WTC11 (cell line): ENCODE measurements around the gene HIVEP2. TPM values are rescaled to one million over a fixed set of nuclear protein-coding genes. Genes with fewer than 3 reads are reported as not detected.

Experiments
- ATAC-seq: fragments of 200-7000 bp; cut with Tn5 transposase; 2 replicates; pipeline ENCODE4 v1.10.0; 2021; ENCODE audit warnings: mild to moderate bottlenecking, moderate library complexity
- CTCF ChIA-PET: fragments of 300-600 bp; sonication (Branson Sonifier 250); formaldehyde crosslinking; loops from one replicate; lab custom pipeline; 2021; ENCODE audit warnings: antibody characterized with exemption; lab: Charles Lee
- POLR2A ChIA-PET: fragments of 350-600 bp; sonication (Branson Sonifier 250); formaldehyde crosslinking; loops from one replicate; lab custom pipeline; 2021; ENCODE audit warnings: antibody characterized with exemption; lab: Charles Lee
- DNase-seq: peaks from one replicate; pipeline ENCODE4 v3.0.0; 2021; ENCODE audit warnings: low spot score
- H3K27ac Mint-ChIP-seq: 2 replicates; pipeline ENCODE4 v1.8.0; 2021; ENCODE audit warnings: mixed read lengths
- H3K27me3 Mint-ChIP-seq: 2 replicates; pipeline ENCODE4 v1.8.0; 2021; ENCODE audit warnings: low read depth, mild to moderate bottlenecking, moderate library complexity, mixed read lengths
- H3K36me3 Mint-ChIP-seq: 2 replicates; pipeline ENCODE4 v1.8.0; 2021; ENCODE audit warnings: mixed read lengths
- H3K4me1 Mint-ChIP-seq: 2 replicates; pipeline ENCODE4 v1.8.0; 2022; ENCODE audit warnings: mixed read lengths
- H3K4me3 Mint-ChIP-seq: 2 replicates; pipeline ENCODE4 v1.8.0; 2021; ENCODE audit warnings: mild to moderate bottlenecking, moderate library complexity, mixed read lengths
- H3K9me3 Mint-ChIP-seq: 2 replicates; pipeline ENCODE4 v1.8.0; 2021; ENCODE audit warnings: mixed read lengths
- CREB1 ChIP-seq: sonication (generic); formaldehyde crosslinking; IDR thresholded peaks from 2 replicates; pipeline ENCODE4 v1.8.0; 2023; ENCODE audit warnings: mild to moderate bottlenecking, missing genetic modification reagents
- EMX1 ChIP-seq: fragments of 250-450 bp; sonication (Bioruptor Pico); IDR thresholded peaks from 2 replicates; pipeline ENCODE4 v1.8.0; 2021; ENCODE audit warnings: mild to moderate bottlenecking
- ETV6 ChIP-seq: sonication (generic); formaldehyde crosslinking; IDR thresholded peaks from 2 replicates; pipeline ENCODE4 v1.8.1; 2022; ENCODE audit warnings: mild to moderate bottlenecking, missing genetic modification reagents
- FOXK1 ChIP-seq: sonication (generic); formaldehyde crosslinking; IDR thresholded peaks from 2 replicates; pipeline ENCODE4 v1.8.0; 2022; ENCODE audit warnings: mild to moderate bottlenecking, moderate library complexity, missing genetic modification reagents
- FOXP1 ChIP-seq: sonication (generic); formaldehyde crosslinking; IDR thresholded peaks from 2 replicates; pipeline ENCODE4 v1.8.0; 2022; ENCODE audit warnings: missing genetic modification reagents, mild to moderate bottlenecking, moderate library complexity, borderline replicate concordance
- GRHL2 ChIP-seq: fragments of 250-450 bp; sonication (Bioruptor Pico); IDR thresholded peaks from 2 replicates; pipeline ENCODE4 v1.8.0; 2022; ENCODE audit warnings: mild to moderate bottlenecking, moderate library complexity; ENCODE audit not compliant: insufficient replicate concordance, severe bottlenecking
- IRF2 ChIP-seq: sonication (generic); formaldehyde crosslinking; IDR thresholded peaks from 2 replicates; pipeline ENCODE4 v1.8.0; 2022; ENCODE audit warnings: low read depth, missing genetic modification reagents, borderline replicate concordance
- MYBL2 ChIP-seq: sonication (generic); formaldehyde crosslinking; IDR thresholded peaks from 2 replicates; pipeline ENCODE4 v1.8.1; 2023; ENCODE audit warnings: mild to moderate bottlenecking, moderate library complexity, missing genetic modification reagents
- NR3C1 ChIP-seq: sonication (generic); formaldehyde crosslinking; conservative IDR thresholded peaks from 2 replicates; pipeline ENCODE4 v1.8.1; 2023; ENCODE audit warnings: low read depth, mild to moderate bottlenecking, missing genetic modification reagents
- PRRX2 ChIP-seq: fragments of 250-450 bp; sonication (Bioruptor Pico); IDR thresholded peaks from 2 replicates; pipeline ENCODE4 v1.8.0; 2021; ENCODE audit warnings: mild to moderate bottlenecking
- RORB ChIP-seq: fragments of 250-450 bp; sonication (Bioruptor Pico); IDR thresholded peaks from 2 replicates; pipeline ENCODE4 v1.9.0; 2021; ENCODE audit warnings: mild to moderate bottlenecking
- TCF7 ChIP-seq: sonication (generic); formaldehyde crosslinking; IDR thresholded peaks from 2 replicates; pipeline ENCODE4 v1.8.0; 2022; ENCODE audit warnings: mild to moderate bottlenecking, low read depth, missing genetic modification reagents, moderate library complexity
- TEAD1 ChIP-seq: sonication (generic); formaldehyde crosslinking; IDR thresholded peaks from 2 replicates; pipeline ENCODE4 v1.8.0; 2022; ENCODE audit warnings: mild to moderate bottlenecking, missing genetic modification reagents
- TP53 ChIP-seq: sonication (generic); formaldehyde crosslinking; IDR thresholded peaks from 2 replicates; pipeline ENCODE4 v1.8.1; 2023; ENCODE audit warnings: mild to moderate bottlenecking, missing genetic modification reagents
- ZNF219 ChIP-seq: sonication (generic); formaldehyde crosslinking; IDR thresholded peaks from 2 replicates; pipeline ENCODE4 v1.8.0; 2023; ENCODE audit warnings: missing genetic modification reagents, mild to moderate bottlenecking, borderline replicate concordance
- ZNF232 ChIP-seq: sonication (generic); formaldehyde crosslinking; IDR thresholded peaks from 2 replicates; pipeline ENCODE4 v1.8.0; 2022; ENCODE audit warnings: mild to moderate bottlenecking, missing genetic modification reagents
- total RNA-seq: library from RNA; stranded (reverse); gene quantifications from 3 replicates; pipeline ENCODE4 v1.2.3, GENCODE V29; 2021
- TF ChIP-seq, protein P1 (sequence below): fragments of 250-450 bp; sonication (Bioruptor Pico); IDR thresholded peaks from 2 replicates; pipeline ENCODE4 v1.9.0; 2021; ENCODE audit warnings: mild to moderate bottlenecking
- TF ChIP-seq, protein P2 (sequence below): sonication (generic); formaldehyde crosslinking; IDR thresholded peaks from 2 replicates; pipeline ENCODE4 v1.8.1; 2023; ENCODE audit warnings: mild to moderate bottlenecking, missing genetic modification reagents
- TF ChIP-seq, protein P3 (sequence below): sonication (generic); formaldehyde crosslinking; IDR thresholded peaks from 2 replicates; pipeline ENCODE4 v1.8.1; 2022; ENCODE audit warnings: low read depth, mild to moderate bottlenecking, moderate library complexity, missing genetic modification reagents, borderline replicate concordance
- TF ChIP-seq, protein P4 (sequence below): sonication (generic); formaldehyde crosslinking; IDR thresholded peaks from 2 replicates; pipeline ENCODE4 v1.8.0; 2022; ENCODE audit warnings: missing genetic modification reagents
- TF ChIP-seq, protein P5 (sequence below): fragments of 250-450 bp; sonication (Bioruptor Pico); IDR thresholded peaks from 2 replicates; pipeline ENCODE4 v1.8.0; 2021; ENCODE audit warnings: mild to moderate bottlenecking

Gene HIVEP2
- total RNA-seq, 1 experiment from 2014 or later, result 11.5 TPM

DNA sequence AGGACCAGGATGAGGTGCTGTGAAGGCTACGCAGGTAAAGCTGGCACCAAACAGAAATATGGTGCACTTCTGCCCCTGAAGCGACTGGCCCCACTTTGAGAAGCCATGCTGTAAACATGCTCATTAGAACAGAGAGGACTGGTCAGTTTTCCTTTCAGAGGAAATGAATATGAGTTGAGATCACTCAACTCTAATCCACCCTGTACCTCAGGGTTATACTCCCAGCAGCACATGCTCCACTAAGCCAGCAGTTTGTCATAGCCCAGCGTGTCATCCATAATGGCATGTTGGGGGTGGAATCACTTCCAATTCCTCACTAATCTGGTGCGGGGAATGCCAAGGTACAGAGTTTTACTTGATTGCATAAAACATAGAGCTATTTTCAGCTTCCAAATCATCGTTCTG, 98.1 kb downstream of the HIVEP2 start (continued):
- TF ChIP-seq, protein P1, sequence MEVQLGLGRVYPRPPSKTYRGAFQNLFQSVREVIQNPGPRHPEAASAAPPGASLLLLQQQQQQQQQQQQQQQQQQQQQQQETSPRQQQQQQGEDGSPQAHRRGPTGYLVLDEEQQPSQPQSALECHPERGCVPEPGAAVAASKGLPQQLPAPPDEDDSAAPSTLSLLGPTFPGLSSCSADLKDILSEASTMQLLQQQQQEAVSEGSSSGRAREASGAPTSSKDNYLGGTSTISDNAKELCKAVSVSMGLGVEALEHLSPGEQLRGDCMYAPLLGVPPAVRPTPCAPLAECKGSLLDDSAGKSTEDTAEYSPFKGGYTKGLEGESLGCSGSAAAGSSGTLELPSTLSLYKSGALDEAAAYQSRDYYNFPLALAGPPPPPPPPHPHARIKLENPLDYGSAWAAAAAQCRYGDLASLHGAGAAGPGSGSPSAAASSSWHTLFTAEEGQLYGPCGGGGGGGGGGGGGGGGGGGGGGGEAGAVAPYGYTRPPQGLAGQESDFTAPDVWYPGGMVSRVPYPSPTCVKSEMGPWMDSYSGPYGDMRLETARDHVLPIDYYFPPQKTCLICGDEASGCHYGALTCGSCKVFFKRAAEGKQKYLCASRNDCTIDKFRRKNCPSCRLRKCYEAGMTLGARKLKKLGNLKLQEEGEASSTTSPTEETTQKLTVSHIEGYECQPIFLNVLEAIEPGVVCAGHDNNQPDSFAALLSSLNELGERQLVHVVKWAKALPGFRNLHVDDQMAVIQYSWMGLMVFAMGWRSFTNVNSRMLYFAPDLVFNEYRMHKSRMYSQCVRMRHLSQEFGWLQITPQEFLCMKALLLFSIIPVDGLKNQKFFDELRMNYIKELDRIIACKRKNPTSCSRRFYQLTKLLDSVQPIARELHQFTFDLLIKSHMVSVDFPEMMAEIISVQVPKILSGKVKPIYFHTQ (CRISPR knock-in tag), result no peak
- TF ChIP-seq PRRX2 (CRISPR knock-in tag), result no peak
- TF ChIP-seq FOXK1 (CRISPR knock-in tag), result no peak
- TF ChIP-seq, protein P2, sequence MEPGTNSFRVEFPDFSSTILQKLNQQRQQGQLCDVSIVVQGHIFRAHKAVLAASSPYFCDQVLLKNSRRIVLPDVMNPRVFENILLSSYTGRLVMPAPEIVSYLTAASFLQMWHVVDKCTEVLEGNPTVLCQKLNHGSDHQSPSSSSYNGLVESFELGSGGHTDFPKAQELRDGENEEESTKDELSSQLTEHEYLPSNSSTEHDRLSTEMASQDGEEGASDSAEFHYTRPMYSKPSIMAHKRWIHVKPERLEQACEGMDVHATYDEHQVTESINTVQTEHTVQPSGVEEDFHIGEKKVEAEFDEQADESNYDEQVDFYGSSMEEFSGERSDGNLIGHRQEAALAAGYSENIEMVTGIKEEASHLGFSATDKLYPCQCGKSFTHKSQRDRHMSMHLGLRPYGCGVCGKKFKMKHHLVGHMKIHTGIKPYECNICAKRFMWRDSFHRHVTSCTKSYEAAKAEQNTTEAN (CRISPR knock-in tag), result no peak
- TF ChIP-seq ZNF219, result no peak
- no peak for TF ChIP-seq FOXP1 (CRISPR knock-in tag)
- no peak for TF ChIP-seq CREB1 (CRISPR knock-in tag)
- no peak for TF ChIP-seq EMX1 (CRISPR knock-in tag)

DNA sequence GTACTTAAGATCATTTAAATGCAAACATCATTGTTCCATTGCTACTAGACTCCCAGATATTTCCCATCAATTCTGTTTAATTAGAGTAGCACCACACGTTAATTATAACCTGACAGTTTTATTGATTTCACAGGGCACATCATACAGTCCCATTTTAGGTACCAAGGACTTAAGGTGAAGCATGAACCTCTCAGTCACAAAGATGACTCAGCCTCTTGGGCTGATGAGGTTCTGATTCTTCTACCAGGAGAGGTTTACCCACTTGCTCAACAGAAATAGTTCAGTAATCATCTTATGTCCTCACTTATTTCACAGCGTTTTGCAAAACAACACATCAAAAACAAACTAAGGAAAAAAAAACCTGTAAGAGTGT, 98.5 kb downstream of the HIVEP2 start:
- POLR2A ChIA-PET, result no interaction called here
- no peaks in the 10 kb centered on the region for H3K9me3 Mint-ChIP-seq
- peaks cover 70% of the 10 kb centered on the region for H3K4me1 Mint-ChIP-seq
- H3K27me3 Mint-ChIP-seq, result no peaks in the 10 kb centered on the region
- no peaks in the 10 kb centered on the region for H3K36me3 Mint-ChIP-seq
- H3K27ac Mint-ChIP-seq, result peak overlapping the region; percentile 25
- ATAC-seq (no peak), DNase-seq (no peak)
- no peak overlapping the region for H3K4me3 Mint-ChIP-seq
- CTCF ChIA-PET, result interaction anchor here (1.9 kb wide), 1 partner anchor 24 kb away, joined by 7 read pairs; no protein-coding TSS in a partner anchor
- TF ChIP-seq TP53 (no peak), TEAD1 (CRISPR knock-in tag) (no peak), GRHL2 (no peak), ETV6 (CRISPR knock-in tag) (no peak), IRF2 (no peak), TCF7 (CRISPR knock-in tag) (no peak), NR3C1 (CRISPR knock-in tag) (no peak), RORB (CRISPR knock-in tag) (no peak), MYBL2 (no peak), ZNF232 (CRISPR knock-in tag) (no peak)
- TF ChIP-seq, protein P2 (CRISPR knock-in tag), result no peak
- TF ChIP-seq, protein P3, sequence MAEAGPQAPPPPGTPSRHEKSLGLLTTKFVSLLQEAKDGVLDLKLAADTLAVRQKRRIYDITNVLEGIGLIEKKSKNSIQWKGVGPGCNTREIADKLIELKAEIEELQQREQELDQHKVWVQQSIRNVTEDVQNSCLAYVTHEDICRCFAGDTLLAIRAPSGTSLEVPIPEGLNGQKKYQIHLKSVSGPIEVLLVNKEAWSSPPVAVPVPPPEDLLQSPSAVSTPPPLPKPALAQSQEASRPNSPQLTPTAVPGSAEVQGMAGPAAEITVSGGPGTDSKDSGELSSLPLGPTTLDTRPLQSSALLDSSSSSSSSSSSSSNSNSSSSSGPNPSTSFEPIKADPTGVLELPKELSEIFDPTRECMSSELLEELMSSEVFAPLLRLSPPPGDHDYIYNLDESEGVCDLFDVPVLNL (CRISPR knock-in tag), result no peak
- TF ChIP-seq, protein P4, sequence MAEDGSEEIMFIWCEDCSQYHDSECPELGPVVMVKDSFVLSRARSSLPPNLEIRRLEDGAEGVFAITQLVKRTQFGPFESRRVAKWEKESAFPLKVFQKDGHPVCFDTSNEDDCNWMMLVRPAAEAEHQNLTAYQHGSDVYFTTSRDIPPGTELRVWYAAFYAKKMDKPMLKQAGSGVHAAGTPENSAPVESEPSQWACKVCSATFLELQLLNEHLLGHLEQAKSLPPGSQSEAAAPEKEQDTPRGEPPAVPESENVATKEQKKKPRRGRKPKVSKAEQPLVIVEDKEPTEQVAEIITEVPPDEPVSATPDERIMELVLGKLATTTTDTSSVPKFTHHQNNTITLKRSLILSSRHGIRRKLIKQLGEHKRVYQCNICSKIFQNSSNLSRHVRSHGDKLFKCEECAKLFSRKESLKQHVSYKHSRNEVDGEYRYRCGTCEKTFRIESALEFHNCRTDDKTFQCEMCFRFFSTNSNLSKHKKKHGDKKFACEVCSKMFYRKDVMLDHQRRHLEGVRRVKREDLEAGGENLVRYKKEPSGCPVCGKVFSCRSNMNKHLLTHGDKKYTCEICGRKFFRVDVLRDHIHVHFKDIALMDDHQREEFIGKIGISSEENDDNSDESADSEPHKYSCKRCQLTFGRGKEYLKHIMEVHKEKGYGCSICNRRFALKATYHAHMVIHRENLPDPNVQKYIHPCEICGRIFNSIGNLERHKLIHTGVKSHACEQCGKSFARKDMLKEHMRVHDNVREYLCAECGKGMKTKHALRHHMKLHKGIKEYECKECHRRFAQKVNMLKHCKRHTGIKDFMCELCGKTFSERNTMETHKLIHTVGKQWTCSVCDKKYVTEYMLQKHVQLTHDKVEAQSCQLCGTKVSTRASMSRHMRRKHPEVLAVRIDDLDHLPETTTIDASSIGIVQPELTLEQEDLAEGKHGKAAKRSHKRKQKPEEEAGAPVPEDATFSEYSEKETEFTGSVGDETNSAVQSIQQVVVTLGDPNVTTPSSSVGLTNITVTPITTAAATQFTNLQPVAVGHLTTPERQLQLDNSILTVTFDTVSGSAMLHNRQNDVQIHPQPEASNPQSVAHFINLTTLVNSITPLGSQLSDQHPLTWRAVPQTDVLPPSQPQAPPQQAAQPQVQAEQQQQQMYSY, result no peak
- TF ChIP-seq, protein P1 (CRISPR knock-in tag), result no peak
- TF ChIP-seq, protein P5, sequence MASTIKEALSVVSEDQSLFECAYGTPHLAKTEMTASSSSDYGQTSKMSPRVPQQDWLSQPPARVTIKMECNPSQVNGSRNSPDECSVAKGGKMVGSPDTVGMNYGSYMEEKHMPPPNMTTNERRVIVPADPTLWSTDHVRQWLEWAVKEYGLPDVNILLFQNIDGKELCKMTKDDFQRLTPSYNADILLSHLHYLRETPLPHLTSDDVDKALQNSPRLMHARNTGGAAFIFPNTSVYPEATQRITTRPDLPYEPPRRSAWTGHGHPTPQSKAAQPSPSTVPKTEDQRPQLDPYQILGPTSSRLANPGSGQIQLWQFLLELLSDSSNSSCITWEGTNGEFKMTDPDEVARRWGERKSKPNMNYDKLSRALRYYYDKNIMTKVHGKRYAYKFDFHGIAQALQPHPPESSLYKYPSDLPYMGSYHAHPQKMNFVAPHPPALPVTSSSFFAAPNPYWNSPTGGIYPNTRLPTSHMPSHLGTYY (CRISPR knock-in tag), result no peak
